OCI-LY7 (cell line): ENCODE results near the gene ZNF367. TPM values are rescaled to one million over a fixed set of nuclear protein-coding genes. Genes with fewer than 3 reads are reported as not detected.
"Not testable (repeated sequence)": the region's sequence is repeated elsewhere in the genome, so short reads cannot be mapped to it uniquely, and the experiment has no call there.

Experiments used
- BruUV-seq: library from RNA; stranded (reverse); fragments of 400-500 nt; replicated peaks from 2 replicates; lab custom pipeline; 2021; lab: Mats Ljungman, UMichigan
- CTCF ChIA-PET: fragments of 300-600 bp; sonication (Branson Sonifier 250); formaldehyde crosslinking; loops from one replicate; lab custom pipeline; 2022; ENCODE audit warnings: antibody characterized with exemption; ENCODE audit not compliant: unreplicated experiment; lab: Charles Lee
- POLR2A ChIA-PET: fragments of 300-600 bp; sonication (Branson Sonifier 250); formaldehyde crosslinking; loops from one replicate; lab custom pipeline; 2022; ENCODE audit warnings: antibody characterized with exemption; lab: Charles Lee
- DNase-seq: peaks from one replicate; pipeline ENCODE4 v3.0.0-alpha.2; 2015; ENCODE audit warnings: low spot score
- H2AFZ ChIP-seq: fragments of 200-600 bp; sonication (generic), shearing (Covaris generic); 2 replicates; pipeline ENCODE4 v1.6.1; 2014; ENCODE audit warnings: mild to moderate bottlenecking, antibody characterized with exemption, low read length, moderate library complexity
- H3K27ac ChIP-seq: fragments of 200-600 bp; sonication (generic); 2 replicates; pipeline ENCODE4 v1.5.1; 2014; ENCODE audit warnings: mixed run types, low read depth, mild to moderate bottlenecking, moderate library complexity, low read length, inconsistent platforms; ENCODE audit not compliant: poor library complexity, severe bottlenecking
- H3K36me3 ChIP-seq: fragments of 200-600 bp; sonication (generic); 2 replicates; pipeline ENCODE4 v1.6.1; 2014; ENCODE audit warnings: mild to moderate bottlenecking, antibody characterized with exemption, low read length, moderate library complexity, mixed read lengths; ENCODE audit not compliant: insufficient read depth
- H3K4me1 ChIP-seq: fragments of 200-600 bp; sonication (generic); 2 replicates; pipeline ENCODE4 v1.5.1; 2014; ENCODE audit warnings: mild to moderate bottlenecking, low read length; ENCODE audit not compliant: insufficient read depth, poor library complexity, severe bottlenecking
- H3K4me2 ChIP-seq: fragments of 200-600 bp; sonication (generic); 2 replicates; pipeline ENCODE4 v1.6.1; 2014; ENCODE audit warnings: mild to moderate bottlenecking, low read length
- H3K4me3 ChIP-seq: fragments of 200-600 bp; sonication (generic); 2 replicates; pipeline ENCODE4 v1.5.1; 2014; ENCODE audit warnings: mild to moderate bottlenecking, low read depth, low read length; ENCODE audit not compliant: poor library complexity, severe bottlenecking
- H3K79me2 ChIP-seq: fragments of 200-600 bp; sonication (generic); 2 replicates; pipeline ENCODE4 v1.6.1; 2016; ENCODE audit warnings: low read depth, mild to moderate bottlenecking, low read length, moderate library complexity, mixed read lengths; ENCODE audit not compliant: insufficient read depth
- H3K9me2 ChIP-seq: fragments of 200-600 bp; sonication (generic); 2 replicates; pipeline ENCODE4 v1.6.1; 2016; ENCODE audit warnings: mild to moderate bottlenecking, low read length, mixed read lengths; ENCODE audit not compliant: insufficient read depth
- H3K9me3 ChIP-seq: fragments of 200-600 bp; sonication (generic); 2 replicates; pipeline ENCODE4 v1.6.1; 2014; ENCODE audit warnings: mild to moderate bottlenecking, mixed run types, low read length, mixed read lengths
- H4K20me1 ChIP-seq: fragments of 200-600 bp; sonication (generic); 2 replicates; pipeline ENCODE4 v1.6.1; 2014; ENCODE audit warnings: mild to moderate bottlenecking, antibody characterized with exemption, low read length, moderate library complexity, mixed read lengths; ENCODE audit not compliant: insufficient read depth
- EZH2phosphoT487 ChIP-seq: fragments of 200-600 bp; sonication (generic); IDR thresholded peaks from 2 replicates; pipeline ENCODE4 v1.6.1; 2018; ENCODE audit warnings: low read depth, borderline replicate concordance, mild to moderate bottlenecking, mixed run types, antibody characterized with exemption, low read length, moderate library complexity, mixed read lengths
- intact Hi-C: fragments of 100-400 bp; cut with micrococcal nuclease; formaldehyde crosslinking; loops from one replicate; pipeline ENCODE4 v1.10.0; 2022; ENCODE audit not compliant: unreplicated experiment
- total RNA-seq, 2 experiments: library from RNA; depleted of rRNA in 1 of 2; stranded (reverse); fragments of >200 nt in 1 of 2; shearing (Covaris generic) in 1 of 2; gene quantifications; 2 replicates each; pipeline ENCODE4 v1.2.3, GENCODE V29; 2014 to 2022
- TF ChIP-seq, protein P1 (sequence below): fragments of 200-600 bp; sonication (generic); conservative IDR thresholded peaks from 2 replicates; pipeline ENCODE4 v1.5.1; 2014; ENCODE audit warnings: mild to moderate bottlenecking, antibody characterized with exemption, low read length, moderate library complexity, mixed read lengths

ZNF367 gene
- total RNA-seq, 2 experiments from 2014 or later: 24.6 to 35.1 TPM

- Histone ChIP-seq H3K4me3 (no peak overlapping the region), H3K79me2 (no peaks in the 10 kb centered on the region), H3K27ac (no peak overlapping the region), H4K20me1 (no peaks in the 10 kb centered on the region), H3K36me3 (peaks cover 16% of the 10 kb centered on the region; the same call in 1 of the 2 replicates), H3K9me3 (no peaks in the 10 kb centered on the region), H3K4me2 (no peak overlapping the region), H2AFZ (no peak overlapping the region), H3K4me1 (no peaks in the 10 kb centered on the region), H3K9me2 (no peaks in the 10 kb centered on the region)
- ChIA-PET POLR2A (interaction anchor here (0.7 kb wide), 1 partner anchor 31 kb away, joined by 3 read pairs; no protein-coding TSS in a partner anchor), CTCF (no interaction called here)
- intact Hi-C loops: no loop called here
- no TSS peak for BruUV-seq
- TF ChIP-seq EZH2phosphoT487: no peak
- TF ChIP-seq, protein P1, sequence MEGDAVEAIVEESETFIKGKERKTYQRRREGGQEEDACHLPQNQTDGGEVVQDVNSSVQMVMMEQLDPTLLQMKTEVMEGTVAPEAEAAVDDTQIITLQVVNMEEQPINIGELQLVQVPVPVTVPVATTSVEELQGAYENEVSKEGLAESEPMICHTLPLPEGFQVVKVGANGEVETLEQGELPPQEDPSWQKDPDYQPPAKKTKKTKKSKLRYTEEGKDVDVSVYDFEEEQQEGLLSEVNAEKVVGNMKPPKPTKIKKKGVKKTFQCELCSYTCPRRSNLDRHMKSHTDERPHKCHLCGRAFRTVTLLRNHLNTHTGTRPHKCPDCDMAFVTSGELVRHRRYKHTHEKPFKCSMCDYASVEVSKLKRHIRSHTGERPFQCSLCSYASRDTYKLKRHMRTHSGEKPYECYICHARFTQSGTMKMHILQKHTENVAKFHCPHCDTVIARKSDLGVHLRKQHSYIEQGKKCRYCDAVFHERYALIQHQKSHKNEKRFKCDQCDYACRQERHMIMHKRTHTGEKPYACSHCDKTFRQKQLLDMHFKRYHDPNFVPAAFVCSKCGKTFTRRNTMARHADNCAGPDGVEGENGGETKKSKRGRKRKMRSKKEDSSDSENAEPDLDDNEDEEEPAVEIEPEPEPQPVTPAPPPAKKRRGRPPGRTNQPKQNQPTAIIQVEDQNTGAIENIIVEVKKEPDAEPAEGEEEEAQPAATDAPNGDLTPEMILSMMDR: no peak
- DNase-seq: no peak
These were observed 56.5 kb downstream of the ZNF367 start for GRCh38 chr9:96361668-96362067.

GRCh38 chr9:96360976-96361375, 57.2 kb downstream of the ZNF367 start:
- no peak overlapping the region for H3K4me3 ChIP-seq
- no peaks in the 10 kb centered on the region for H3K79me2 ChIP-seq
- H2AFZ ChIP-seq: no peak overlapping the region
- TF ChIP-seq, protein P1: no peak
- no peak for TF ChIP-seq EZH2phosphoT487
- intact Hi-C loops: no loop called here
- no peak overlapping the region for H3K27ac ChIP-seq
- DNase-seq: no peak
- no peaks in the 10 kb centered on the region for H4K20me1 ChIP-seq
- CTCF ChIA-PET: no interaction called here
- peaks cover 16% of the 10 kb centered on the region; the same call in 1 of the 2 replicates for H3K36me3 ChIP-seq
- no peaks in the 10 kb centered on the region for H3K9me2 ChIP-seq
- H3K4me1 ChIP-seq: no peaks in the 10 kb centered on the region
- H3K9me3 ChIP-seq: no peaks in the 10 kb centered on the region
- H3K4me2 ChIP-seq: no peak overlapping the region
- POLR2A ChIA-PET: no interaction called here
- BruUV-seq: no TSS peak

DNA sequence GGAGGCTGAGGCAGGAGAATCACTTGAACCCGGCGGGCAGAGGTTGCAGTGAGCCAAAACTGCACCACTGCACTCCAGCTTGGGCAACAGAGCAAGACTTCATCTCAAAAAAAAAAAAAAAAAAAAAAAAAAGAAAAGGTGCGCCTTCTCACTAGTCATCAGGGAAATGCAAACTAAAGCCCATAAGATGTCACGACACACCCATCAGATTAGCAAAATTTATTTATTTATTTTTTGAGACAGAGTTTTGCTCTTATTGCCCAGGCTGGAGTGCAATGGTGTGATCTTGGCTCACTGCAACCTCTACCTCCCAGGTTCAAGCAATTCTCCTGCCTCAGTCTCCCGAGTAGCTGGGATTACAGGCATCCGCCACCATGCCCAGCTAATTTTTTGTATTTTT, 57.6 kb downstream of the ZNF367 start:
- BruUV-seq, H3K9me2 ChIP-seq, H3K4me3 ChIP-seq, H3K4me2 ChIP-seq, H4K20me1 ChIP-seq, DNase-seq, H3K79me2 ChIP-seq, H2AFZ ChIP-seq, intact Hi-C loops, H3K4me1 ChIP-seq, H3K9me3 ChIP-seq, CTCF ChIA-PET, H3K27ac ChIP-seq: not testable (repeated sequence)
- POLR2A ChIA-PET: interaction anchor here (1.1 kb wide), 1 partner anchor 382 kb away, joined by 3 read pairs; no protein-coding TSS in a partner anchor
- H3K36me3 ChIP-seq: peaks cover 16% of the 10 kb centered on the region; the same call in 1 of the 2 replicates
